ENCODE data around the gene CCDC74B. TPM values are rescaled to one million over a fixed set of nuclear protein-coding genes. Genes with fewer than 3 reads are reported as not detected.
"Not testable (repeated sequence)": the region's sequence is repeated elsewhere in the genome, so short reads cannot be mapped to it uniquely, and the experiment has no call there.

The CCDC74B gene
- total RNA-seq, 1 donor from 2014 or later, result 0.78 TPM

DNA sequence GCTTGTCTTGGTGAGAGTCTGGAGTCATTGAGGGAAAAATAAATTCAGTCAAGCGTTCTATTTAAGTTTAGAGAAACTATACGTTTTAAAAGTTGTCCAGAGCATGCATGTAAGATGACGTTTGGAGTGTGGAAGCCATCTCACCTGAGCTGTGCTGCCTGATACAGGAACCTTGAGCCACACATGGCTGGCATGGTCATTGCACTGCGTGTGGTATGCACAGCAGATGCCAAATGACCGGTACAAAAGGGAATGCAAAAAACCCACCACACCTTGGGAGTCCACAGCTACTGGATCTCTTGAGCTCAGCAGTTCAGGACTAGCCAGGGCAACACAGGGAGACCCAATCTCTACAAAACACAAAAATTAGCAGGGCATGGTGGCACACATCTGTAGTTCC, 41.5 kb upstream of the CCDC74B start:
- Histone ChIP-seq H3K27ac (no peak overlapping the region), H3K4me1 (peaks cover 5% of the 10 kb centered on the region), H3K9me3 (no peaks in the 10 kb centered on the region), H3K4me3 (no peak overlapping the region), H3K27me3 (no peaks in the 10 kb centered on the region), H3K36me3 (no peaks in the 10 kb centered on the region)
- ATAC-seq, result no peak
- DNase-seq, result no peak
- TF ChIP-seq, protein P1, sequence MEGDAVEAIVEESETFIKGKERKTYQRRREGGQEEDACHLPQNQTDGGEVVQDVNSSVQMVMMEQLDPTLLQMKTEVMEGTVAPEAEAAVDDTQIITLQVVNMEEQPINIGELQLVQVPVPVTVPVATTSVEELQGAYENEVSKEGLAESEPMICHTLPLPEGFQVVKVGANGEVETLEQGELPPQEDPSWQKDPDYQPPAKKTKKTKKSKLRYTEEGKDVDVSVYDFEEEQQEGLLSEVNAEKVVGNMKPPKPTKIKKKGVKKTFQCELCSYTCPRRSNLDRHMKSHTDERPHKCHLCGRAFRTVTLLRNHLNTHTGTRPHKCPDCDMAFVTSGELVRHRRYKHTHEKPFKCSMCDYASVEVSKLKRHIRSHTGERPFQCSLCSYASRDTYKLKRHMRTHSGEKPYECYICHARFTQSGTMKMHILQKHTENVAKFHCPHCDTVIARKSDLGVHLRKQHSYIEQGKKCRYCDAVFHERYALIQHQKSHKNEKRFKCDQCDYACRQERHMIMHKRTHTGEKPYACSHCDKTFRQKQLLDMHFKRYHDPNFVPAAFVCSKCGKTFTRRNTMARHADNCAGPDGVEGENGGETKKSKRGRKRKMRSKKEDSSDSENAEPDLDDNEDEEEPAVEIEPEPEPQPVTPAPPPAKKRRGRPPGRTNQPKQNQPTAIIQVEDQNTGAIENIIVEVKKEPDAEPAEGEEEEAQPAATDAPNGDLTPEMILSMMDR (IDR thresholded peaks at IDR 0.05), result no peak
- intact Hi-C loops (cut with DNase I), result no loop called here

DNA sequence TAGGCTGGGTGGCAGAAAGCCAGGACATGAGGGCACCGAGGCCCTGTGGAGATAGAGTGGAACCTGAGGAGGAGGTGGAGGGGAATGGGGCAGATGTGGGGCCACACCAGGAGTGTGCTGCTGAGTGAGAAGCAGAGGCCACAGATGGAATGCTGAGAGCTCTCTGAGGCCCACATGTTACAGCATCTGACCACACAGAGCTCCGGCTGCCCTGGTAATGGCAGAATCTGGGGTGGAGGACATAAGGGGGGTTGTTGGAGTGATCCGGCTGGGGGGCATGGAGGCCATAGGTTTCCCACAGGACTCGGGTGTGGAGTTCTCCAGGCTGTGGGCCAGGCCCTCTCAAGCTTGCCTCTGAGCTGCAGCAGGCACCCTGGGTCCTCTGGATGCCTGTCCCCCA, 41.0 kb upstream of the CCDC74B start:
- ATAC-seq, result no peak
- H3K27me3 ChIP-seq, result no peaks in the 10 kb centered on the region
- no peaks in the 10 kb centered on the region for H3K9me3 ChIP-seq
- intact Hi-C loops (cut with DNase I), result no loop called here
- TF ChIP-seq, protein P1 (IDR thresholded peaks at IDR 0.05), result no peak
- H3K36me3 ChIP-seq, result no peaks in the 10 kb centered on the region
- peaks cover 5% of the 10 kb centered on the region for H3K4me1 ChIP-seq
- no peak overlapping the region for H3K4me3 ChIP-seq
- DNase-seq, result no peak
- H3K27ac ChIP-seq, result no peak overlapping the region

DNA sequence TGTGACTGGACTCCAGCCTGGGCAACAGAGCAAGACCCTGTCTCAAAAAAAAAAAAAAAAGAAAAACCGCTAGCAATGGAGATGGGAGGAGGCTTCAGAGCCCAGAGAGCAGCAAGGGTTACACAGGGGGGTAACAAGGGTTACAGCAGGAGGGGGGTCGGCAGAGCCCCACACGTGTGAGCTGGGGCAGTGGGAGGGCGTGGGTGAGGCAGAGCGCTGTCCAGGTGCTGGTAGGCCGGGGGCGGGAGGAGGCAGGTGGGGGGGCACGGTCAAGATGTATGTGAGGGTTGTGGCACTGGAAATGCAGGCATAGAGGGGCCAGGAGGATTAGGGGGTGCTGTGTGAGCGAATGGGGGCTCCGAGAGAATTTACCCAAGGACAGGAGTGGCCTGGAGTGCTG, 40.5 kb upstream of the CCDC74B start:
- Histone ChIP-seq H3K36me3 (no peaks in the 10 kb centered on the region), H3K27me3 (no peaks in the 10 kb centered on the region), H3K4me1 (peaks cover 8% of the 10 kb centered on the region), H3K27ac (no peak overlapping the region), H3K4me3 (no peak overlapping the region), H3K9me3 (no peaks in the 10 kb centered on the region)
- no peak for DNase-seq
- ATAC-seq, result no peak
- TF ChIP-seq, protein P1 (IDR thresholded peaks at IDR 0.05), result no peak
- intact Hi-C loops (cut with DNase I), result no loop called here

DNA sequence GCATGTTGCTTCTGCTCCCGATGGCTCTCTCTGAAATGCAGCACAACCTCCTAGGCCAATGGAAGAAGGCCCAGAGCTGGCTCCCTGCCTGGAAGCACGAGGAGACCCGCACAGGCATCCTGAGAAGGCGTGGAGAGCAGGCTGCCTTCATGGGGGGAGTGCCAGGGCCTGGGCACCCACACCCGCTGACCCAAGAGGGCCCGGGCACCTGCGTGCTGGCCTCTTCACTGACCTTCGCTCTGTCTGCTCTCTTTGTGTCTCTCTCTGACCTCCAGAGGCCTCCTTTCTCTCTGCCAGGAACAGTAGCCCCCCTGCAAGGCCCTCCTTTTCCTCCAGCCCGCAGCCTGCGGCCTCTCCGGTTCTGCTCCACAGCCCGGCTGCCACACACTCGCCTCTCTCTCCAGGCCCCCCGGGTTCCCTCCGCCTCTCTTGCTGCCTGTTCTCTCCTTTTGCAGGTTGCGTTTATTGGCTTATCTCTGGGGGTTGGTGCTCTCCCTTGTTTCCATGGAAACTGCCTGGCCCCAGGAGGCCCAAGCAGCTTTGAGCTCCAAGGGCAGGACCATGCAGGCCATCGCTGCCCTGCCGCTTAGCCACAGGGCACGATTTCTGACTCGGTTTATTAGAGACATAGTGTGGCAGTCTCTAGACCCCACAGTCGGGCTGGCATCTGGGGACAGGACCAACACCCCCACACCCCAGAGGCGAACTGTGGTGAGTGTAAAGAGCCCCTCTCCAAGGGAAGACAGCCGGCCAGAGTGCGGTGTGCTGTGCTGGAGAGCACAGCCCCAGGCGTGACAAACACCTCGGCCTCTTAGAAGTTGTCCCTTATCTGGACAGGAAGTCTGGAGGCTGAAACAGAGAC, 38.8 kb upstream of the CCDC74B start:
- H3K27ac ChIP-seq, result no peak overlapping the region
- ATAC-seq (no peak), DNase-seq (no peak)
- H3K36me3 ChIP-seq, result no peaks in the 10 kb centered on the region
- intact Hi-C loops (cut with DNase I), result no loop called here
- H3K4me3 ChIP-seq, result no peak overlapping the region
- TF ChIP-seq, protein P1 (IDR thresholded peaks at IDR 0.05), result no peak
- no peaks in the 10 kb centered on the region for H3K9me3 ChIP-seq
- peaks cover 13% of the 10 kb centered on the region for H3K4me1 ChIP-seq
- H3K27me3 ChIP-seq, result no peaks in the 10 kb centered on the region

DNA sequence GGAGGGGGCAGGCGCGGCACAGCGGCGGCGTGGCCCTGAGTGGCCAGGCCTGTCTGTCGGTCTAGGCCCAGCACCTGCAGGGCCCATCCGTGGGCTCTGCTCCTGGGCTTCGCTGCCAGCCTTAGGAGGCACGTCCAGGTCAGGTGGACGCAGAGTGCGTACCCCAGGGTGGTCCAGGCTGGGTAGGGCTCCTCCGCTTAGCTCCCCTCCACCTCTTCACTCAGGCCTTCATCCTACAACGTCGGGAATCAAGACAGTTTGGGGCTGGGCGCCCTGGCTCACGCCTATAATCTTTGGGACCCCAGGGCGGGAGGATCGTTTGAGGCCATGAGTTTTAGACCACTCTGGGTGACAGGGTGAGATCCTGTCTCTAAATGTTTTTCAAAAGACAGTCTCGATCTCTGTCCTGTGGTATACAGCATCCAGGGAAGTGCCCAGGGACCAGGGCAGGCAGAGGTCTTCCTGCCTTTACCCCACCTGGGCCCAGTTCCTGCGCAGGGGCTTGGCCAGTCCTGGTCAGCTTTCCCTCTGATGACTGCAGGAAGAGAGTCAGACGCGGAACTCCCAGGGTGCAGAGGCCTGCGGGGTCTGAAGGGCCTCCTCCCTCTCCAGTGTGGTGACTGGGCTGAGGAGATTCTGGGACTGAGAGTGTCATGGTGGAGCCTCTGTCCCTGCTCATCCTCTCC, 38.1 kb upstream of the CCDC74B start:
- intact Hi-C loops (cut with DNase I); H3K27ac ChIP-seq; H3K9me3 ChIP-seq; H3K27me3 ChIP-seq; H3K36me3 ChIP-seq; DNase-seq: not testable (repeated sequence)
- Histone ChIP-seq H3K4me1 (peaks cover 13% of the 10 kb centered on the region), H3K4me3 (peak overlapping the region; percentile 99)
- ATAC-seq, result peak; percentile 38
